GM19455 (cell line): ENCODE measurements around the gene HMGA1.

Source experiments
- ATAC-seq: cut with Tn5 transposase; IDR thresholded peaks from one replicate; pipeline ENCODE4 v1.9.1; 2021; ENCODE audit not compliant: unreplicated experiment

Gene HMGA1, protein sequence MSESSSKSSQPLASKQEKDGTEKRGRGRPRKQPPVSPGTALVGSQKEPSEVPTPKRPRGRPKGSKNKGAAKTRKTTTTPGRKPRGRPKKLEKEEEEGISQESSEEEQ

DNA sequence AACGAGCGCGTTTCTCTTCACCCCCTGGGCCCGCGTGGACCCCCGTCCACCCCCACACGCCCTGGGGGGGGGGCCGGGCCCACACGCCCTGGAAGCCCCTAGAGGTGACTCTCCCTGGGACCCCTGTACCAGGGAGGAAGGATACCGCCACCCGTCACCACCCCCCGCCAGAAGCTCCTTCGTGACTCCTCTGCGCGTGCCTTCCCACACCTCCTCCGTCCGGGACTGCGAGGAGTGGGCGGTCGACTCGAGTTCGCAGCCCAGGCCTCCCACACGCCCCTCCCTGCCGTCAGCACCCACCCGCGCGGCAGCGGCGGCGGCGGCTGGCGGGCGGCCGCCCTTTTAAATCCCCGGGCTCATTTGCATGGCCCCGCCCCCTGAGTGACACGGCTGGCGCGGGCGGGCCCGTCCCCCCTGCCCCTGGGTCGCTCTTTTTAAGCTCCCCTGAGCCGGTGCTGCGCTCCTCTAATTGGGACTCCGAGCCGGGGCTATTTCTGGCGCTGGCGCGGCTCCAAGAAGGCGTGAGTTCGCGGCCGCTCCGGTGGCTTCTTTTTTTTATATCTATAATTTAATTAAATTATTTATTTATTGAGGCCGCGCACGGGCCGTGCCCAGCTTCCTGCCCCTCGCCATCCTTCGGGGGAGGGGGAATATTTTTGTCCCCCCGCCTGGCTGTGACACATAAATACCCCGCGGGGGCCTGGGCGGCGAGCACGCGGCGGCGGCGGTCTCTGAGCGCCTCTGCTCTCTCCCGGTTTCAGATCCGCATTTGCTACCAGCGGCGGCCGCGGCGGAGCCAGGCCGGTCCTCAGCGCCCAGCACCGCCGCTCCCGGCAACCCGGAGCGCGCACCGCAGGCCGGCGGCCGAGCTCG is at the start of gene HMGA1:
Gene HMGA1 (plus strand): TSS at position 431 of the 873 bp plus-strand sequence. CDS start 3,908 bp downstream, outside the sequence.
- peak; percentile 66 for ATAC-seq

DNA sequence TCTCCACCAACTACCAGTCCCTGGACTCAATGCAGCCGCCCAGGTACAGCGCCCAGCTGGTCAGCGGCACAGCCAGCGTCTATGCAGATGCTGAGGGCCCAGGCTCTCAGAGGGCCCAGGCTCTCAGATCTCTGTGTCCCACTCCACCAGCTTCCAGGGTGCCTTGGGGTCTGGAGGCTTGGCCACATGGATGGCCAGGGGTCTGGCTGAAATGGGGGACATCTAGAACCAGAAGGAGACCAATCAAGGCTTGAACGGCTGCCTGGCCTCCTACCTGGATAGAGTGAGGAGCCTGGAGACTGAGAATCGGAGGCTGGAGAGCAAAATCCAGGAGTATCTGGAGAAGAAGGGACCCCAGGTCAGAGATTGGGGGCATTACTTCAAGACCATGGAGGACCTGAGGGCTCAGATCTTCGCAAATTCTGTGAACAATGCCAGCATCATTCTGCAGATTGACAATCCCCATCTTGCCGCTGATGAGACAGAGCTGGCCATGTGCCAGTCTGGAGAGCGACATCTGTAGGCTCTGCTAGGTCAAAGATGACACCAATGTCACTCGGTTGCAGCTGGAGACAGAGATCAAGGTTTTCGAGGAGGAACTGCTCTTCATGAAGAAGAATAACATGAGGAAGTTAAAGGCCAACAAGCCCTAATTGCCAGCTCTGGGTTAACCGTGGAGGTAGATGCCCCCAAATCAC is 46.7 kb upstream of the HMGA1 start:
- no peak for ATAC-seq

DNA sequence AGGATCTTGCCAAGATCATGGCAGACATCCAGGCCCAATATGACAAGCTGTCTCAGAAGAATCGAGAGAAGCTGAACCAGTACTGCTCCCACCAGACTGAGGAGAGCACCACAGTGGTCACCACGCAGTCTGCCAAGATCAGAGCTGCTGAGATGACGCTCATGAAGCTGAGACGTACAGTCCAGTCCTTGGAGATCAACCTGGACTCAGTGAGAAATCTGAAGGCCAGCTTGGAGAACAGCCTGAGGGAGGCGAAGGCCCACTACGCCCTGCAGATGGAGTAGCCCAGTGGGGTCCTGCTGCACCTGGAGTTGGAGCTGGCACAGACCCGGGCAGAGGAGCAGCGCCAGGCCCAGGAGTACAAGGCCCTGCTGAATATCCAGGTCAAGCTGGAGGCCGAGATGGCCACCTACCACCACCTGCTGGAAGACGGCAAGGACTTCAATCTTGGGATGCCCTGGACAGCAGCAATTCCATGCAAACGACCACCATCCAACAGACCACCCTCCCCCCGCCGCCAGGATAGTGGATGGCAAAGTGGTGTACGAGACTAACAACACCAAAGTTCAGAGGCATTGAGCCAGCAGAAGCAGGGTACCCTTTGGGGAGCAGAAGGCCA is 46.1 kb upstream of the HMGA1 start:
- ATAC-seq, result no peak

DNA sequence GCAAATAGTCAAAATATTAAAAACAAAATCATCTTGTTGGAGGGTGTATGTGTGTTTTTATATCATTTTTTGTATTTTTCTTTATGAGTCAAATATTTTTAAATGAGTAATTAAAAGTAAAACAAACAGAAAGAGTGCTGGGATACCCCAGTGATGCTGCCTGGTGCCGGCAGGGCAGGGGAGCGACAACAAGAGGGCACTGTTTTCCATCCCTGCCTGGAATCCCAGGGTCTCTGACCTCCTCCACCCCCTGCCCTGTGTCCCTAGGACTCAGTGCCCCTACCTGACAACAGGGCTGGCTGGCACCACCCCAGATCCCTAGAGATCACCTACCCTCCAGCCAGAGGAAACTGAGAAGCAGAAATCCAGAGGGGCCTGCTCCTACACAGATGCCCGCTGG is 41.9 kb upstream of the HMGA1 start:
- ATAC-seq, result no peak

DNA sequence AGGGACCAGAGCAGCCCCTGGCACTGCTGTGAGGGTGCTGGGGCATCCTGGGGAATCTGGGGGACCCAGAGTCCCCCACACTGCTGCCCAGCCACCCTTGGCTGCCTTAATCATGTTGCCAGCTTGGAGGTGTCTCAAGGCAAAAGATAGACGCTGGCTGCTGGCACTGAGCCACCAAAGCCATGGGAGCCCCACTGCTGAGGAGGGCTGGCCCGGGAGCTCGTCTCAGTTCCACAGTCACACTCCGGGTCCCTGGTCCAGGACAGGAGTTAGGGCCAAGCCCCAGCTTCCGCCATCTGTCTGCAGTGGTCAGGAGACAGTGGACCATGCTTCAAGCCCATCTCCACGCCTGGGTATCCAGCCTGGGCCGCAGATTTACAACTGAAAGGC is 41.0 kb upstream of the HMGA1 start:
- ATAC-seq, result no peak

DNA sequence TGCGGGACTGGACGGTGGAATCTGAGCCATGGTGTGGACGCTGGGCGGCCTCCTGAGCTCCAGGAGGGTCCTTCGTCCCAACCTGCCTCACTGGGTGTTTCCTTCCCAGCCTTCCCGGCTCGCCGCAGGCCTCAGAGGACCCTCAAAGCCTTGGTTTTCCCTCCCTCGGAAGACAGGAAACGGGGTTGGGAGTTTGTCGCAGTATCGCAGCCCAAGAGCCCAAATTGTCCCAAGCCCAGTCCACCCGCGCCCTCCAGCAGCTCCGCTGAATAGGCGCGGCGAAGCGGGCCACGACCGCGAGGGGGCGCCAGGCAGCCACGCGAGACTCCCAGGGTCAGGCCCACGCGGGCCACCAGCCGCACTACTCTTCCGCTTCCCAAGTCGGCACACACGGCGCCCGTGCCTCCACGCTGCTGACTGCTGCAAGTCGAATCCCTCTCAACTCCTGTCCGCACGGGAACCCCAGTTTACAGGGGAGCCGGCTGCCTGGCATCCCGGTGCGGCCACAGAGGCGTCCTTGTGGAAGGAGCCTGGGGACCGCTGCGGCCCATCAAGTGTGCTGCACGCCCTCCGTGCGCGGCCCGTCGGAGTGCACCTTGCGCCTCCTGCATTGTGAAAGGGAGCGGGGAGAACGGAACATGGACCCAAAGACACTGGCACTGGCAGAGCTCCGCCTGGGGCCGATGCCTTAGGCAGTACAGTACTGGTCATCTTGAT is 40.4 kb upstream of the HMGA1 start:
- no peak for ATAC-seq

DNA sequence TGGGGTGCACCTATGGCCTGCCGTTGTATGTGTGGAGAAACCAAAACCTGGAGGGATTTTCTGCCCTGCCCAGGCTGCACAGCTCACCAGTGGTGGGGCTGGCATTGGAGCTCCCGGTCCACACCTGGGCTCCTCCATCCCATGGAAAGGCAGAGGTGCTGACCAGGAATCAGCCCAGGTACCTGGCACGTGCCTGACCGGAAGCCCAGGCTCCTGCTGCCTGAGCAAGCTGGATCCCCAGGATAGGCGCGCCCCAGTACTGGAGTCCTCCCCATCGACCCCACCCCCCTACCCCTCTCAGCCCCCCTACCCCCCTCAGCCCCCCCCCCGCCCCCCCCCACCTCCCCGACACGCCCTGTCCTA is 39.9 kb upstream of the HMGA1 start:
- ATAC-seq, result no peak

DNA sequence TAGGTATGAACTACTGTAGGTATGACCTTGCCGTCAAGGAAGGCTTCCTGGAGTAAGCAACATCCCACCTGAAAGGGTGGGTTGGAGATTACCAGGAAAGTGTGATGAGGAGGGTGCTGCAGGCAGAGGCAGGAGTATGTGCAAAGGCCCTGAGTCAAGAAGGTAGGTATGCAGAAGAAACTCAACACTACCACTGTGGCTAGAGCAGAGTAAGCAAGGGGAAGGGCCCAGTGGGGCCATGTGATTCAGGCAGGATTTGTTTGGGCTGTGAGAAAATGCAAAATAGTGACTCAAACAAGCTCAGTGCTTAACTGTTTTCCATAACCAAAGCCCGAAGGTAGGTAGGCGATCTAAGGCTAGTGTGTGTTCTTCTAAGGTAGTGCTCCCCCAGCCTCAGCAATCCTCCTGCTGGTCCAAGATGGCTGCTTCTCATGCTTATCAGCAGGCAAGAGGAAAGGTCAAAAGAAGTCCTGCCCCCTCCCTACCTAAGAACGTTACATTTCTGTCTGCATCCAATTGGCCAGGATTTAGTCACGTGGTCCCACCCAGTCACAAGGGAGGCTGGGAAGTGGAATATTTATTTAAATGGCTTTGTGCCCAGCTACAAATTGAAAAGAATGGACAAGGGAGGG is 36.2 kb upstream of the HMGA1 start:
- ATAC-seq, result no peak

DNA sequence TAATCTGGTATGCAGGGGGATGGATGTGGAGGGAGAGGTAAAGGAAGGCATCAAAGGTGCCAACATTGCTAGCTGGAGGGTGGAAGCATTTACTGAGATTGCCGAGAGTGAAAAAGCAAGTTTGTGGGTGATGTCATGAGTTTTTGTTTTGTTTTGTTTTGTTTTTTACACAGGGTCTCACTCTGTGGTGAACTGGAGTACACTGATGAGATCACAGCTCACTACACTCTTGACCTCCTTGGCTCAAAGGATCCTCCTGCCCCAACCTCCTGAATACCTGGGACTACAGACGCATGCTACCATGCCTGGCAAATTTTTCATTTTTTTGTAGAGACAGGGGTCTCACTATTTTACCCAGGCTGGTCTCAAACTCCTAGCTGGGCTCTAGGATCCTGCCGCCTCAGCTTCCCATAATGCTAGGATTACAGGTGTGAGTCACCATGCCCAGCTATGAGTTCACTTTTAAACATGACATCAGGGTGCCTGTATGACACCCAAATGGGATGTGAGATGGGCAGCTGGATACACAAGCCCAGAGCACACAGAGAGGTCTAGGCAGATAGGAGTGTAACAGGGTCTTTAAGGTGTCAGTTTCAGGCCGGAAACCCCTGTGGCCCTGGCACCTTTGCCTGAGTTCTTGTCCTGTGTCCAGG is 35.1 kb upstream of the HMGA1 start:
- ATAC-seq, result no peak

DNA sequence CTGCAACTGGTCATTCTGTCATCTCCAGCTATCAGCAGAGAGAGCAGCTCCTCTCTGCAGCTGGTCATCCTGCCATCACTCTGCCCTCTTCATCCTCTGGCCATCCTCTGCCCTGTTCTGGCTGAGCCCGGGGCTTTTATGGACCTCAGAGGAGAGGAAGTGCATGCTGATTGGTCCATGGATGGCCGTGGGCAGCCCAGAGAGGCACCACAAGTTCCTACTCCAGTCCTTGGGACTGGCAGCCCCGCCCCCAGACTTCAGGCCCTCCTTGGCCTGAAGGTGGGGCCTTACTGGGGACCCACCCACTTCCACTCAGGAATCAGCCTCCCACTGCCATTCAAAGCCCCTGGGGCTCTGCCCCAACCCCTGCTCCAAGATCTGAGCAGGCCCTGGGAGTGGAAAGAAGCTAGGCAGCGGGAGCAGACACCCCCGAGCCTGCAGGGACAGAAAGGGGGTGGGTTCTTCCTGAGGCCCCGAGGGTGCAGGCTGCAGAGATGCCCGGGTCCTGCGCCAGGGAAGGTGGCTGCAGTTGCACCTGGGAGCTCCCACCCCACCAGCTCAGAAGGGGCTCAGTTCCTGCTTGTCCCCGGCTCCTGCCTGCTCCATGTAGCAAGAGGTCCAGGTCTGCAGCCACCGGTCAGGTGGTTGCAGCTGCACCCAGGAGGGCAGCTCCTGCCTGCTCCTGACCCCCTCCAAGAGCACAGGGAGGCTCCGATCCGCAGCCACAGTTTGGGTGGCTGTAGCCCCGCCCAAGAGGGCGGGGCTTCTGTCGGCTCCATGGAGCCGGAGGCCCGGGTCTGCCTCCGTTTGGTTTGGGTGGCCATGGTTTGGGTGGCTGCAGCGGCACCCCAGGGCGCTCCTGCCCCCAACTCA is 34.1 kb upstream of the HMGA1 start:
- ATAC-seq, result no peak

DNA sequence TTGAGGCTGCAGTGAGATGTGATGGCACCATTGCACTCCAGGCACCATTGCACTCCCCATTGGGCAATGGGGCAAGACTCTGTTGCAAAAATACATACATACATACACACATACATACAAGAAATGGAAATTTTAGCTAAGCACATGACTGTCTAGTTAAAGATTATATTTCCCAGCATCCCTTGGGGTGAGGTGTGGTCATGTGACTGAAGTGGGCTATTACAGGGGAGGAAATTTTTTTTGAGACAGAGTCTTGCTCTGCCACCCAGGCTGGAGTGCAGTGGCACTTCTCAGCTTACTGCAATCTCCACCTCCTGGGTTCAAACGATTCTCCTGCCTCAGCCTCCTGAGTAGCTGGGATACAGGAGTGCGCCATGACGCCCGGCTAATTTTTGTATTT is 32.0 kb upstream of the HMGA1 start:
- ATAC-seq, result no peak

DNA sequence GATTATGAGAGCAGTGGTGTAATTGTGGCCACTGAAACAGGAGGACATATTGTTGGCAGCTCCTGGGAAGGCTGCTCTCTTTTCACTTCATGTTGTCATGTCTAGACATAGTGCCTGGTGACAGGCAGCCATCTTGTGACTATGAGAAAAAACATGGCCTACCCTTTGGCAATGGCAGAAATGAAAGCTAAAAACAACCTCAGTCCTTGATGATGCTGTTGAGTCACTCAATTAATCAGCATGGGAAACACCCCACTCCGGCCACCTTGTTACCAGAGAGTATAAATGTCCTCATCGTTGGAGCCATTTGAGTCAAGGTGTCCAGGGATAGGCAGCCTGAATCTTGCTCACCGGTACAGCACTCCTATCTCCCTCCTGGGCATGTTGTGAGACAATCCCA is 31.2 kb upstream of the HMGA1 start:
- no peak for ATAC-seq

DNA sequence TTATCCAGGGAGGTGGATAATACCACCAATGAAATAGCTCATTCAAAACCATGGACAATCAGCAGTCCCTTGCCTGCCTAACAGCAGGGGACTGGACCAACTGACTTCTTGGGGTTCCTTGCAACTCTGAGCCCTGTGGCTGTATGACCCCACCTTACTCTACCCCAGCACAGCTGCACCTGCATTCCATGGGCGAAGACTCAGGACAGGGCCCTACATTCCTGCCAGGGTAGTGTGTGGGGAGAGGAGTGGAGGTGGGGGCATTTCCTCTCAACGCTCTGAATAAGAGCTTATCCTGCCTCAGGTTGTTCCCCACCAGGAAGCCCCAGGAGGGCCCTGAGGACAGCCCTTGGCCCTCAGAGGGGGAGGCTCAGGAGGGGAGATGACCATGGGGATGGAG is 30.8 kb upstream of the HMGA1 start:
- no peak for ATAC-seq

DNA sequence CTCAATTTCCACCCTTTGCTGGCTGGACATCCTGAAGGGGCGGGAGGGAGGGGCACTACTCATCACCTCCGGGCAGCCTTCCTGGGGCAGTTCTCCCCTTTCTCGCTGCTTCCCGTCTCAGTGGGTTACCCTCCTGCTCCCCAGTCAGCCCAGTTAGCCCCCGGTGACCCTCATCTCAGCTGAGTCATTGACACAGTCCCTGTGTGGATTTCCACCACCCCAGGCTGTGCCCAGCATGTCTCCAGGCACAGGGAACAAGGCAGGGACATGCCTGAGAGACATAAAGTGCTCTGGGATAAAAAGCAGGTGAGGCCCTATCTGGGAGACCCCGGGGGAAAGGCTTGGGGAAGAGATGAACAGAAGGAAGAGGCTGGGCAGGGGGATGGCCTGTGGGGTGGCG is 29.9 kb upstream of the HMGA1 start:
- no peak for ATAC-seq

DNA sequence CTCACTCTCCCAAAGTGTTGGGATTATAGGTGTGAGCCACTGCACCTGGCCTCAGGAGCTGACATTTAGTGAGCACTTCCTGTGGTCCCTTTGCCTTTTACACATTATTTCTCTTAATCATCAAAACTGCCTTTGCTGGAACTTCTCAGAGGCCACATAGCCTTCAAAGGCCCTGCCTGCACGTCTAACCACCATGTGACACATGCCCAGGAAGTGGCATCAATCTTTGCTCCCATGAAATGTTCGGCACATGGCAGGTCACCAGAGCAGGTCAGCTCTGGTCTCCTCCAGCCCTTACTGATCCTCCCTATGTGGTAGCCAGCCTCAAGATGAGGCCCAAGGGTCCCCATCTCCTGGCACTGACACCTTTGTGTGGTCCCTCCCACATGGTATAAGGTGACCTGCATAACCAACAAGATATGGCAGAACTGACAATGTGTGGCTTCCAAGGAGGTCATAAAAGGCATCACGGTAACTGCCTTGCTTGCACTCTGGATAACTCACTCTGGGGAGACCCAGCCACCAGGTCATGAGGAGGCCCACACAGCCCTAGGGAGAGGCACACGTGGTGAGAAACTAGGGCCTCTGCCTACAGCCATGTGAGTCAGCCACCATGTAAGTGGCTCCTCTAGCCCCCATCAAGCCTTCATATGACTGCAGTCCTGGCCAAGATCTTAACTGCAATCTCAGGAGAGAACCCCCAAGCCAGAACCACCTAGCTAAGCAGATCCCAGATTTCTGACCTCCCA is 28.8 kb upstream of the HMGA1 start:
- no peak for ATAC-seq

DNA sequence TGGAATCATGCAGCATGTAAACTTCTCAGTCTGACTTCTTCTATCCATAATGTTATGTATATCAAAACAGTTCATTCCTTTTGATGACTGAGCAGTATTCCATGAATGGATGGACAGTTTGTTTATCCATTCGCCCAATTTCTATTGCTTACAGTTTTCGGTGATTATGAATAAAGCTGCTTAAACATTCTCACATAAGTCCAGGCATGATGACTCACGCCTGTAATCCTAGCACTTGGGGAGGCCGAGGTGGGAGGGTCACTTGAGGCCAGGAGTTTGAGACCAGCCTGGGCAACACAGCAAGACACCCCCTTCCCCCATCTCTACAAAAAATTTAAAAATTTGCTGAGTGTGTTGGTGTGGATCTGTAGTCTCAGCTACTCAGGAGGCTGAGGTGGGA is 22.9 kb upstream of the HMGA1 start:
- ATAC-seq, result no peak

DNA sequence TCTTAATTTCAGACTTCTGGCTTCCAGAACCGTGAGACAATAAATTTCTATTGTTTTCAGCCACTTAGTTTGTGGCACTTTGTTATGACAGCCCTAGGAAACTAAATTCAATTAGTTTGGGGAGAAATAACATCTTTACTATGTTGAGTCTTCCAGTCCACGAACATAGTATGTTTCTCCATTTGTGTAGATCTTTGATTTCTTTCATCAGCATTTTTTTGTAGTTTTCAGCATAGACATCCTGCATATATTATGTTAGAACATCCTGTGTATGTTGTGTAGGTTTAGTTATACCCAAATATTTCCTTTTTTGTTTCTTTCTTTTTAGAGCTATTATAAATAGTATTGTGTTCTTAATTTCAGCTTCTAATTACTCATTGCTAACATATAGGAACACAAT is 18.0 kb upstream of the HMGA1 start:
- no peak for ATAC-seq

DNA sequence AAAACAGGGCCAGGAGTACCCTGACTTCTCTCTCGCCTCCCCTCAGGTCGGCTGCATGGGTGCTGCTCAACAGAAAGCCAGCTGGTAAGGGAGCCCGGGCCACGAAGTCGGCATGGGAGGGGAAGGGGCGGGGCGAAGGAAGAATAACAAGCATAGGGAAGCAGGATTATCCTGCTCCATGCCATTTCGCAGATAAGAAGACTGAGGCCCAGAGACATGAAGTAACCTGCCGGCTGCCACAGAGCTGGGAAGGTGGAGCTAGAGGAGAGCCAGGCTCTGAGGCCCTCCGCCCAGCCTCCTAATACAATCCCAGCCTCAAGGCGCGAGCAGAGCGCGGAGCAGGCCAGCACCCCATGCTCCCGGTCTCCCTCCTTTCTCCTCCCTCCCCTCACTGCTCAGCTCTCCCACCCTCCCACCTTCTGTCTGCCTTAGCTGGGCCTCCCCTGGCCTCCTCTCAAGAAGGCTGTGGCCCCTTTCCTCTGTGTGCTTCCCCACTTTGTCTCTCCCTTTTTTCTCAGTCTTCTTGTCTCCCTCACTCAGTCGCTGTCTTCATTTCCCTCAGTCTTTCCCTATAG is 13.2 kb upstream of the HMGA1 start:
- ATAC-seq, result no peak
